SJSA1 (cell line): ENCODE results near the gene CDH23. TPM values are rescaled to one million over a fixed set of nuclear protein-coding genes. Genes with fewer than 3 reads are reported as not detected.

Experiments used
- DNase-seq, 2 experiments: peaks; one replicate each; pipeline ENCODE4 v3.0.0-alpha.2; 2015 to 2020; ENCODE audit warnings: low spot score in 2 of 2, low read depth in 1 of 2
- H3K27ac ChIP-seq: fragments of 250-450 bp; sonication (Bioruptor Pico); 2 replicates; pipeline ENCODE4 v1.5.1; 2020; ENCODE audit warnings: mild to moderate bottlenecking, moderate library complexity
- H3K27me3 ChIP-seq: fragments of 250-450 bp; sonication (Bioruptor Pico); replicated peaks from 2 replicates; pipeline ENCODE4 v1.5.1; 2020; ENCODE audit warnings: mild to moderate bottlenecking, moderate library complexity
- H3K36me3 ChIP-seq: fragments of 250-450 bp; sonication (Bioruptor Pico); 2 replicates; pipeline ENCODE4 v1.5.1; 2020; ENCODE audit warnings: mild to moderate bottlenecking
- H3K4me1 ChIP-seq: fragments of 250-450 bp; sonication (Bioruptor Pico); replicated peaks from 2 replicates; pipeline ENCODE4 v1.6.1; 2021; ENCODE audit warnings: mild to moderate bottlenecking
- H3K4me3 ChIP-seq: fragments of 250-450 bp; sonication (Bioruptor Pico); 2 replicates; pipeline ENCODE4 v1.5.1; 2020; ENCODE audit warnings: mild to moderate bottlenecking
- H3K9me3 ChIP-seq: fragments of 250-450 bp; sonication (Bioruptor Pico); replicated peaks from 2 replicates; pipeline ENCODE4 v1.5.1; 2020; ENCODE audit warnings: mild to moderate bottlenecking
- total RNA-seq: library from RNA; depleted of rRNA; stranded (reverse); fragments of >200 nt; shearing (Covaris generic); gene quantifications from 2 replicates; pipeline ENCODE4 v1.2.3, GENCODE V29; 2014

CDH23 gene
- total RNA-seq, 1 experiment from 2014 or later, result 0.37 TPM

- Histone ChIP-seq H3K4me1 (no peaks in the 10 kb centered on the region), H3K36me3 (no peaks in the 10 kb centered on the region), H3K27me3 (peaks cover 8% of the 10 kb centered on the region; the same call in 1 of the 2 replicates), H3K9me3 (no peaks in the 10 kb centered on the region), H3K4me3 (no peak overlapping the region), H3K27ac (no peak overlapping the region)
- no peak for DNase-seq
Observed at GRCh38 chr10:71542478-71542877, 145.8 kb downstream of the CDH23 start.

DNA sequence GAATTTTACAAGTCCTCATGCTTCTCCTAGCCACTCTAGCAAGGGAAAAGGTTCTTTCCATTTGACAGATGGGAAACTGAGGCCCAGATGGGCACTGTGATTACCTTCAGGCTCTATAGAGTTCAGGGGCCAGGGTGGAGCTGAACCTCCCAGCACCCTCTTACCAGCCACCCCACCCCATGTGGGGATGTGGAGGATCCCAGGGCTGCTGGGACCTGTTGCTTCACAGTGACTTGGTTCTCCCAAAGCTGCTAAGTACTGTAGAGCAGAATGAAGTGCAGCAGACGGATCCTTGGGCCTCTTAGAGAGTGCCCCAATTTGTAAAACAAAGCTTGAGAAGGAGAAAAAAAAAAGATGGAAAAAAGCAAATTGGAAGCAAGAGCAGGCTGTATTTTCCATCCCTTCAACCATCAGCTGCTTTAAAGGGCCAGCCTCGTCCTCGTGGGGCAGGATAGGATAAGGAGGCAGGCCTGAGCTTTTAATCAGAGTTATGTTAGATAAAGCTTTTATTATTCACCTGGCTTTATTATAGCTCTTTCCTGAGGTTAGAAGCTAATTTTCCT is 147.0 kb downstream of the CDH23 start:
- H3K9me3 ChIP-seq, result no peaks in the 10 kb centered on the region
- H3K27ac ChIP-seq, result no peak overlapping the region
- DNase-seq, result no peak
- no peaks in the 10 kb centered on the region for H3K36me3 ChIP-seq
- no peaks in the 10 kb centered on the region for H3K4me1 ChIP-seq
- H3K27me3 ChIP-seq, result peaks cover 8% of the 10 kb centered on the region; the same call in 1 of the 2 replicates
- no peak overlapping the region for H3K4me3 ChIP-seq

- no peaks in the 10 kb centered on the region for H3K9me3 ChIP-seq
- H3K27me3 ChIP-seq, result peaks cover 8% of the 10 kb centered on the region; the same call in 1 of the 2 replicates
- H3K4me1 ChIP-seq, result no peaks in the 10 kb centered on the region
- no peak for DNase-seq
- H3K36me3 ChIP-seq, result no peaks in the 10 kb centered on the region
- no peak overlapping the region for H3K27ac ChIP-seq
- no peak overlapping the region for H3K4me3 ChIP-seq
Observed at GRCh38 chr10:71545001-71545400, 148.3 kb downstream of the CDH23 start.

DNA sequence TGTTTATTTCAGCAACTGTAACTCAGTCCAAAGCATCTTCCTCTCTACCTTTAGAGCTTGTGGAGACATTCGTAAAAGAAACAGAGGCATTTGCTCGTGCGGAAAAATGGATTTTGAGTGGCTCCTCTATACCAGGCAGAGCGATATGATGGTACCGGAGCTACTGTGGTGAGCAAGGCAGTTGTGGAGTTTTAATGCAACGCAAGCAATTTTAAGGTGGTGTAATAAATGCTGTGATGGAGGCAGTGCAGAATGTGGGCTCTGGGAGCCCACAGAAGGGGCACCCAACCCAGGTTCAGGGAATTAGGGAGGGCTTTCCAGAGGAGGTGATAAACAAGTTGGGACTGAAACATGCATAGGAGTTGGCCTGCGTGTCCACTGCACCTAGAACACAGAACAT is 149.5 kb downstream of the CDH23 start:
- Histone ChIP-seq H3K36me3 (no peaks in the 10 kb centered on the region), H3K4me1 (no peaks in the 10 kb centered on the region), H3K27ac (no peak overlapping the region), H3K27me3 (peaks cover 8% of the 10 kb centered on the region; the same call in 1 of the 2 replicates), H3K4me3 (no peak overlapping the region), H3K9me3 (no peaks in the 10 kb centered on the region)
- no peak for DNase-seq

GRCh38 chr10:71547312-71547711 is 150.6 kb downstream of the CDH23 start:
- Histone ChIP-seq H3K27me3 (peaks cover 4% of the 10 kb centered on the region; the same call in 1 of the 2 replicates), H3K36me3 (no peaks in the 10 kb centered on the region), H3K4me1 (no peaks in the 10 kb centered on the region), H3K9me3 (no peaks in the 10 kb centered on the region), H3K4me3 (no peak overlapping the region), H3K27ac (no peak overlapping the region)
- no peak for DNase-seq

- H3K36me3 ChIP-seq, result no peaks in the 10 kb centered on the region
- H3K9me3 ChIP-seq, result no peaks in the 10 kb centered on the region
- H3K27me3 ChIP-seq, result peaks cover 4% of the 10 kb centered on the region; the same call in 1 of the 2 replicates
- no peak overlapping the region for H3K27ac ChIP-seq
- no peaks in the 10 kb centered on the region for H3K4me1 ChIP-seq
- DNase-seq, result peak in 1 of 2 experiments; percentile 14
- H3K4me3 ChIP-seq, result no peak overlapping the region
Observed at GRCh38 chr10:71547876-71548846, 151.4 kb downstream of the CDH23 start.

- Histone ChIP-seq H3K27ac (no peak overlapping the region), H3K4me1 (no peaks in the 10 kb centered on the region), H3K9me3 (no peaks in the 10 kb centered on the region), H3K27me3 (peaks cover 4% of the 10 kb centered on the region; the same call in 1 of the 2 replicates), H3K4me3 (no peak overlapping the region), H3K36me3 (no peaks in the 10 kb centered on the region)
- no peak for DNase-seq
Observed at GRCh38 chr10:71549766-71550533, 153.2 kb downstream of the CDH23 start.

- no peaks in the 10 kb centered on the region for H3K9me3 ChIP-seq
- no peak overlapping the region for H3K27ac ChIP-seq
- H3K36me3 ChIP-seq, result no peaks in the 10 kb centered on the region
- H3K4me1 ChIP-seq, result no peaks in the 10 kb centered on the region
- no peak for DNase-seq
- H3K4me3 ChIP-seq, result no peak overlapping the region
- H3K27me3 ChIP-seq, result peaks cover under 1% of the 10 kb centered on the region; the same call in 1 of the 2 replicates
Observed at GRCh38 chr10:71550628-71551027, 153.9 kb downstream of the CDH23 start.

- Histone ChIP-seq H3K36me3 (no peaks in the 10 kb centered on the region), H3K27me3 (no peaks in the 10 kb centered on the region), H3K4me1 (no peaks in the 10 kb centered on the region), H3K9me3 (no peaks in the 10 kb centered on the region), H3K27ac (no peak overlapping the region), H3K4me3 (no peak overlapping the region)
- DNase-seq, result no peak
Observed at GRCh38 chr10:71551970-71552369, 155.2 kb downstream of the CDH23 start.

GRCh38 chr10:71553432-71553831 is 156.7 kb downstream of the CDH23 start:
- no peak overlapping the region for H3K27ac ChIP-seq
- no peaks in the 10 kb centered on the region for H3K36me3 ChIP-seq
- H3K4me3 ChIP-seq, result no peak overlapping the region
- H3K4me1 ChIP-seq, result no peaks in the 10 kb centered on the region
- no peak for DNase-seq
- no peaks in the 10 kb centered on the region for H3K9me3 ChIP-seq
- H3K27me3 ChIP-seq, result no peaks in the 10 kb centered on the region

GRCh38 chr10:71554671-71555070 is 158.0 kb downstream of the CDH23 start:
- Histone ChIP-seq H3K4me1 (no peaks in the 10 kb centered on the region), H3K36me3 (no peaks in the 10 kb centered on the region), H3K9me3 (no peaks in the 10 kb centered on the region), H3K4me3 (no peak overlapping the region), H3K27ac (no peak overlapping the region), H3K27me3 (no peaks in the 10 kb centered on the region)
- no peak for DNase-seq

DNA sequence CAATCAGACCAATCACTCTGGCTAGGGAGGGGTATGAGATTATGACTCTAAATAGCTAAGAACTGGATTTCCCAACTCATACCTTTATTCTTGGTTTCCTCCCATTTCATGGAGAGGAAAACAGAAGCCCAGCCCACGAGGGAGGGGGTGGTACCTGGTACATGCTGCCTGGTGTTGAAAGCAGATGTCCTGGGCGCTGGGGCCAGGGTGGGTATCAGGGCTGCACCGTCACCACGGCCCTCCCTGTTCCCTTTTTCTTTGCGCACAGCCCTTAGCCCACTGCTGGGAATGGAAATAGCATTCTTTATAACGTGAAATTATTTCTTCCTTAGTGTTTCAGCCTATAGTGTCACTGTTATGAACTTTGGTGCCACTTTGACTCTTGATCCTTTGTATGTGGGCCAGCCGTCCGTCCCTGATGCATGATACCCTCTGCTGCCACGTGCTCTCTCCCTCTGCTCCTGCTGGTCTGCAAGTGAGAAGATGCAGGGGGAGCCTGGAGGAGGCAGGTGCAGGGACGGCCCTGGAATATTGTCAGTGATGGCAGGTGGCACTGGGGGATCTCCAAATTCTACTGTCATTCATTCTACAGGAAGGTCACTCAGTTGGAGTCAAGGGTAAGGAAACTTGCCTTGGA is 158.5 kb downstream of the CDH23 start:
- Histone ChIP-seq H3K4me1 (no peaks in the 10 kb centered on the region), H3K36me3 (no peaks in the 10 kb centered on the region), H3K9me3 (no peaks in the 10 kb centered on the region), H3K27me3 (no peaks in the 10 kb centered on the region), H3K27ac (no peak overlapping the region), H3K4me3 (no peak overlapping the region)
- DNase-seq, result no peak

- DNase-seq, result no peak
- Histone ChIP-seq H3K27me3 (no peaks in the 10 kb centered on the region), H3K9me3 (no peaks in the 10 kb centered on the region)
Observed at GRCh38 chr10:71555724-71556119, 159.0 kb downstream of the CDH23 start.

More at GRCh38 chr10:71555724-71556119, 159.0 kb downstream of the CDH23 start:
- Histone ChIP-seq H3K27ac (no peak overlapping the region), H3K4me1 (no peaks in the 10 kb centered on the region), H3K36me3 (no peaks in the 10 kb centered on the region), H3K4me3 (no peak overlapping the region)
